ENCODE results near the gene ABCD2.
"Not testable (repeated sequence)": the region's sequence is repeated elsewhere in the genome, so short reads cannot be mapped to it uniquely, and the experiment has no call there.

The ABCD2 gene

DNA sequence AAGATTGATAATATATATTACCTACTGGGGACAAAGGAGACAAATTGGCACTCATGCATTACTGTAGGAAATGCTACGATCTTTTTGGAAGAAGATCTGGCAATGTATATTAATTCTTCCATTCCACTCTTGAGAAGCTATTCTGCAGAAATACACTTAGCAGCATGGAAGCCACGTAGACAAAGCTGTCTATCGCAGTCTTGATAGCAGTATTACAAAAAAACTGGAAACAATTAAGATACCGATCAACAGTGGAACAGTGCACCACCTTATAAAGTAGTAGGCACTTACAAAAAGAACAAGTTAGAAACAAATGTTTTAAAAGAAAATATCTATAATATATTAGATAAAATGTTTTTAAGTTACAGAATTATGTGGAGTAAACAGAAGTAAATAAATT lies 87.2 kb downstream of the ABCD2 start:
- no peak for DNase-seq

- DNase-seq: no peak
These were observed 92.6 kb downstream of the ABCD2 start for GRCh38 chr12:39526974-39527373.

GRCh38 chr12:39522167-39522566 lies 97.4 kb downstream of the ABCD2 start:
- DNase-seq: not testable (repeated sequence)

- no peak for DNase-seq
These were observed 109.6 kb downstream of the ABCD2 start for GRCh38 chr12:39510001-39510400.

DNA sequence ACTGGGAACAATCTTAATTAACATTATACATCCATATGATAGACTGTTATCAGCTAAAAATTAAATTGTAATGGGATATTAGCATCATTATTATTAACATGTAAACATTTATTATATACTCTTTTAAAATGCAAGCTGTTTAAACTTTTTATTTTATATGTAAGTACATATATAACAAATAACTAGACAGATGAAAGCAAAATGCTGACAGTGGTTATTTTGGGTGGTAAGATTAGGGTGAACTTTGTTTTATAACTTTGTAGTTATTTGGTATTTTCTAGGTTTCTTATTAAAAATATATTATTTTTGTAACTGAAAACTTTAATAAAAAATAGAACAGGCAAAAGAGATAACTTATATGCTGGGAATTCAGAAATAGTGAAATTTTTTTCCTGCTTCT lies 114.0 kb downstream of the ABCD2 start:
- DNase-seq: no peak

GRCh38 chr12:39505023-39505422 lies 114.6 kb downstream of the ABCD2 start:
- DNase-seq: no peak

DNA sequence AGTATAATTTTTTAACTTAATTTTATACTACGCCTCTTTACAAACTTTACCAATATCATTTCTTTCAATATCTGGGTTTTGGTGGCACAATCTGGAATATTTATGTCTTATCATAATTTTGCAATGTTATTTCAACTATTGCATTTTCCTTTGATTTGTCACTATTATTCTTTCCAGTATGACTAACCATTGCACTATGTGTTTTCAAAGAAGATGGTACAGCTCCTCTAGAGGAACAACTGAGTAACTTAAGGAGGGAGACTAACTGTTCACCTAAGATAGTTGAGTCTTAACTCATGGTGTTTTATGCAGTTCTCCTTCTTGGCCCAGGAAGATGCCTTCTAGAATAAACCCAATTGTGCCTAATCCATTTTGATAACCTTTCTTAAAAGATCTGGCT lies 116.2 kb downstream of the ABCD2 start:
- no peak for DNase-seq

DNA sequence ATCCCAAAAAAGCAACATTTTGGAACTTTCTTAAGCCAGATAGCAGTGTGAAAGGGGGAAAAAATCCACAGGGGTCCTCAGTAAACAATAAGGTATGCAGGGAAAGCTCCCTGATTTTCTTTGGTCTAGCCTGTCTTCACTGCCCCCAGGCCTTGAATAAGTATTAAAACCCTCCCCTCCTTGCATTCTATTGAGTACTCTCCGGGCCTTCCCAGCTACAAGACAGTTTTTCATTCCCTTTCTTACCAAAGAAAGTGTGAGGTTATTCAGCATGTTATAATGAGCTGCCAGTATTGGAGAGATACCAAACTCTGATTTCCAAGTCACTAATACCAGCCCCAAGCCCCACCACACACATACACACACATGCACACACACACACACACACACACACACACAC lies 116.9 kb downstream of the ABCD2 start:
- no peak for DNase-seq
